ENCODE measurements around the gene P2RY2. TPM values are rescaled to one million over a fixed set of nuclear protein-coding genes. Genes with fewer than 3 reads are reported as not detected.

Gene P2RY2
- polyA plus RNA-seq, 1 experiment, result not detected

- DNase-seq (ENCODE audit: low read depth, low spot score), result no peak
- Histone ChIP-seq H3K4me3 (ENCODE audit: low read depth, low read length) (no peak overlapping the region), H3K9me3 (ENCODE audit: control insufficient read depth, insufficient read depth, low read length) (no peaks in the 10 kb centered on the region), H3K27me3 (ENCODE audit: control insufficient read depth, insufficient read depth, low read length) (no peaks in the 10 kb centered on the region), H3K27ac (ENCODE audit: low read depth, low read length) (no peak overlapping the region)
- CTCF ChIA-PET, result interaction anchor here (0.8 kb wide), 1 partner anchor 114 kb away, joined by 5 read pairs; no protein-coding TSS in a partner anchor
- POLR2A ChIA-PET, result no interaction called here
- no peak for TF ChIP-seq CTCF (IDR thresholded peaks at IDR 0.05; ENCODE audit: low read depth, low read length)
Observed at GRCh38 chr11:73193251-73194033, 24.6 kb upstream of the P2RY2 start.

GRCh38 chr11:73194034-73194507, 24.0 kb upstream of the P2RY2 start:
- no peak for TF ChIP-seq CTCF (IDR thresholded peaks at IDR 0.05; ENCODE audit: low read depth, low read length)
- POLR2A ChIA-PET, result no interaction called here
- H3K27ac ChIP-seq (ENCODE audit: low read depth, low read length), result no peak overlapping the region
- no peaks in the 10 kb centered on the region for H3K9me3 ChIP-seq (ENCODE audit: control insufficient read depth, insufficient read depth, low read length)
- H3K27me3 ChIP-seq (ENCODE audit: control insufficient read depth, insufficient read depth, low read length), result no peaks in the 10 kb centered on the region
- CTCF ChIA-PET, result interaction anchor here (0.8 to 1.0 kb wide), 2 partner anchors 15 to 113 kb away, joined by 3 to 5 read pairs; no protein-coding TSS in a partner anchor
- no peak for DNase-seq (ENCODE audit: low read depth, low spot score)
- no peak overlapping the region for H3K4me3 ChIP-seq (ENCODE audit: low read depth, low read length)

GRCh38 chr11:73194593-73194992, 23.5 kb upstream of the P2RY2 start:
- Histone ChIP-seq H3K9me3 (ENCODE audit: control insufficient read depth, insufficient read depth, low read length) (no peaks in the 10 kb centered on the region), H3K27ac (ENCODE audit: low read depth, low read length) (no peak overlapping the region), H3K4me3 (ENCODE audit: low read depth, low read length) (no peak overlapping the region), H3K27me3 (ENCODE audit: control insufficient read depth, insufficient read depth, low read length) (no peaks in the 10 kb centered on the region)
- no peak for DNase-seq (ENCODE audit: low read depth, low spot score)
- TF ChIP-seq CTCF (IDR thresholded peaks at IDR 0.05; ENCODE audit: low read depth, low read length), result no peak
- CTCF ChIA-PET, result interaction anchor here (1.0 kb wide), 1 partner anchor 16 kb away, joined by 3 read pairs; no protein-coding TSS in a partner anchor
- POLR2A ChIA-PET, result no interaction called here

- no peak for DNase-seq (ENCODE audit: low read depth, low spot score)
- no peaks in the 10 kb centered on the region for H3K9me3 ChIP-seq (ENCODE audit: control insufficient read depth, insufficient read depth, low read length)
- POLR2A ChIA-PET, result interaction anchor here (0.6 kb wide), 1 partner anchor 401 kb away, joined by 3 read pairs; the partner anchor contains the start of gene STARD10
- CTCF ChIA-PET, result no interaction called here
- no peaks in the 10 kb centered on the region for H3K27me3 ChIP-seq (ENCODE audit: control insufficient read depth, insufficient read depth, low read length)
- H3K27ac ChIP-seq (ENCODE audit: low read depth, low read length), result no peak overlapping the region
- no peak overlapping the region for H3K4me3 ChIP-seq (ENCODE audit: low read depth, low read length)
- no peak for TF ChIP-seq CTCF (IDR thresholded peaks at IDR 0.05; ENCODE audit: low read depth, low read length)
Observed at GRCh38 chr11:73195191-73196007, 22.7 kb upstream of the P2RY2 start.
